ENCODE results near the gene NCF4.

The NCF4 gene

GRCh38 chr22:36864454-36865215, 3.8 kb downstream of the NCF4 start:
- no peak for DNase-seq (ENCODE audit: low read depth)

DNA sequence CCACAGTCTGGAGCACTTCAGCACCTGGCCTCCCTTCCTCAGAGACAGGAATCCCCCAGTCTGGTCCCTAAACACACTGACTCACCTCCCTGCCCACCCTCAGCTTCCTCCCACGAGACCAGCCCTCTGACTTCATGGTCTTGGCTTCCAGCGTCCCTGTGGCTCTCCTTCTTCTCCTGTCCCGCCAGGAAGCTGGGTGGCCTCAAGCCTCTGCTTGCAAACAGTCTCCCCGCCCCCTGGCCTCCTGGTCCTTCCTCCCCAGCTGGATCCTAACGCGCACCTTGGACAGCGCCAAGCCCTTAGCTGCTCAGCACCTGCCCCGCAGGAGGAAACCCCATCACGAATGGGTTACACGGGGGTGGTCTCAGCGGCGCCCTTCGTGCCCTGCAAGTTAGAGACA, 4.5 kb downstream of the NCF4 start:
- DNase-seq (ENCODE audit: low read depth), result no peak

- DNase-seq (ENCODE audit: low read depth), result no peak
Measured at GRCh38 chr22:36867695-36868094, 6.9 kb downstream of the NCF4 start.

- no peak for DNase-seq (ENCODE audit: low read depth)
Measured at GRCh38 chr22:36868546-36869181, 7.9 kb downstream of the NCF4 start.

DNA sequence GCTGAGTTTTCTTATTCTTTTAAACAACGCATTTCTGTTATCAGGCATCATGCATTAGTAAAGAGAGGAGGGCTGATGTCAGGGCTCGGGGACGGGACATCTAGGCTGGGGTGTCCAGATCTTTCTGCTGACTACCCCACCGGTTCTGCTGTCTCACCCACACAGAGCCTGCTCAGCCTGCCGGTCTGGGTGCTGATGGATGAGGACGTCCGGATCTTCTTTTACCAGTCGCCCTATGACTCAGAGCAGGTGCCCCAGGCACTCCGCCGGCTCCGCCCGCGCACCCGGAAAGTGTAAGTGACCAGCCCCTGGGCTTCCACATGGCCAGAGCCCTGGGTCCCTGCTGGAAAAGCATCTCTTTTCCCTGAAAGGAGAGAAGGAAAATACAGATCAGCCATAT, 9.4 kb downstream of the NCF4 start:
- DNase-seq (ENCODE audit: low read depth), result no peak

- no peak for DNase-seq (ENCODE audit: low read depth)
Measured at GRCh38 chr22:36871669-36872081, 10.9 kb downstream of the NCF4 start.

DNA sequence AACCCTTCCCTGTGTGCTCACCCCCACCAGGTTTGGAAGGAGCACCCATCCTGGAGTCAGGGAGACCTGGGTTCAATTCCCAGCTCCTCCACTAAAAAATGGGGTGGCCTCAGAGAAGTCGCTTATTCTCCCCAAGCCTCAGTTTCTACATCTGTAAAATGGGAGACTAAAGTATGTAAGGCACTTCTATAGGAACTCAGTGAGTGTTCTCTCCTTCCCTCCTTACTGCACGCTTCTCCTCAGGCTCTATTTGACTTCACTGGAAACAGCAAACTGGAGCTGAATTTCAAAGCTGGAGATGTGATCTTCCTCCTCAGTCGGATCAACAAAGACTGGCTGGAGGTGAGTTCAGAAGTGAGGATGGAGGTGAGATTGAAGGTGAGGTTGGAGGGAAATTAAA, 11.3 kb downstream of the NCF4 start:
- DNase-seq (ENCODE audit: low read depth), result no peak

GRCh38 chr22:36872866-36873498, 12.2 kb downstream of the NCF4 start:
- no peak for DNase-seq (ENCODE audit: low read depth)

GRCh38 chr22:36873614-36874308, 13.0 kb downstream of the NCF4 start:
- no peak for DNase-seq (ENCODE audit: low read depth)

DNA sequence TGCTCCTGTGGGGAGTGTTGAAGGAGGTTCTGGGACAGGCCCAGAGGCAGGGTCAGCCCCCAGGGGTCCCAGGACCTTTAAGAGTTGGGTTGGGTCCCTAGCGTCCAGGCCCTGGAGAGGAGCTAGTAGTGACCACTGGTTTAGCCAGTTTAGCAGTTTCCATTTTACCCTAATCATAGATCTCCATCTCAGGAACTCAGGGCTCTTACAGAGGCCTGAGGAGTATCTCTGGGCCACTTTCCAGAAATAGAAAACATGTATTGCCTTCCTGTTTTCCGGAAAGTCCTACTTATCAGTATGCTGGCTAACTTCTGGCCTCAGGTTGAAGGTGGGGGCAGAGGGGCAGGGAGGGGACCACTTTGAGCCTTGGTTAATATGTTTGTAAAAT, 13.5 kb downstream of the NCF4 start:
- no peak for DNase-seq (ENCODE audit: low read depth)

DNA sequence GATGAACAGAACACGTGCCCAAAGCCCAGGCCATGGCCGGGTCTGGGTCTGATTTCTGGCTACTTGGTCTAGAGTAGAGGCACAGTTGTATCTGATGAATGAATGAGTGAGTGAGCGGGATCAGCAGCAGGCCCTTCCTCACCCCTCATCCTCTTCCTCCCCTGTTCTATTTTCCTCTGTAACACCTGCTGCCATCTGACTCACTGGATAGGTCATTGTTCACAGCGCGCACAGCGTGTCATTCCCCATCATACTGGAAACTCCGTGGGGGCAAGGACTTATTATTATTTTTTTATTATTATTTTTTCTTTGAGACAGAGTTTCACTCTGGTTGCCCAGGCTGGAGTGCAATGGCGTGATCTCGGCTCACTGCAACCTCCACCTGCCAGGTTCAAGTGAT, 13.9 kb downstream of the NCF4 start:
- no peak for DNase-seq (ENCODE audit: low read depth)

DNA sequence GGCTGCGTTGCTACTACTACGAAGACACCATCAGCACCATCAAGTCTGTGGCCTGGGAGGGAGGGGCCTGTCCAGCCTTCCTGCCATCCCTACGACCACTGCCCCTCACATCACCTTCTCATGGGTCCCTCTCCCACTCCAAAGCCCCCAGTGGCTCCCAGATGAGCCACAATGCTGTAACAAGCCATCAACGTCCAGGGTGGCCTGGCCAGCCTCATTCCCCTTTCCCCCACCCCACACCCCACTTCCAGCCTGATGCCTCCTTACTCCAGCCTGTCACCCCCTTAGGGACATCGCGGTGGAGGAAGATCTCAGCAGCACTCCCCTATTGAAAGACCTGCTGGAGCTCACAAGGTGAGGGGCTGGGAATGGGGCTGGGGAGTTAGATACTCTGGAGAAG, 14.9 kb downstream of the NCF4 start:
- DNase-seq (ENCODE audit: low read depth), result no peak

DNA sequence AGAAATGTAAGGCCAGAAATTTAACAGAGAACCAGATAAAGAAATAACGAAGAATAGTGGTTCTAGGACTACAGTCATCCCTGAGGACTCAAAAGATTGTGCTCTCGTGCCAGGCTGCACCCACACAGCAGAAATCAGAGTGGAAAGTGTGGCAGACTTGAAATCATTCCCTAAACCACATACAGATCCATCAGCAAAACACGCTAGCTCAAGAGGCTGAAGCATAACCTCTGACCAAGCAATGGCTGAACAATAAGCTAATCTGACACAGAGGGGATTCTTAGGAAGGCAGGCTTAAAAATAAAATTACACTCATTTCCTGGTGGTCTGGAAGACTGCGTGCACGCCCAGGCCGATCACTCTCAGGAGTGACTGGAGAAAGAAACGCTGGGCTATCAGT, 19.0 kb downstream of the NCF4 start:
- no peak for DNase-seq (ENCODE audit: low read depth)

DNA sequence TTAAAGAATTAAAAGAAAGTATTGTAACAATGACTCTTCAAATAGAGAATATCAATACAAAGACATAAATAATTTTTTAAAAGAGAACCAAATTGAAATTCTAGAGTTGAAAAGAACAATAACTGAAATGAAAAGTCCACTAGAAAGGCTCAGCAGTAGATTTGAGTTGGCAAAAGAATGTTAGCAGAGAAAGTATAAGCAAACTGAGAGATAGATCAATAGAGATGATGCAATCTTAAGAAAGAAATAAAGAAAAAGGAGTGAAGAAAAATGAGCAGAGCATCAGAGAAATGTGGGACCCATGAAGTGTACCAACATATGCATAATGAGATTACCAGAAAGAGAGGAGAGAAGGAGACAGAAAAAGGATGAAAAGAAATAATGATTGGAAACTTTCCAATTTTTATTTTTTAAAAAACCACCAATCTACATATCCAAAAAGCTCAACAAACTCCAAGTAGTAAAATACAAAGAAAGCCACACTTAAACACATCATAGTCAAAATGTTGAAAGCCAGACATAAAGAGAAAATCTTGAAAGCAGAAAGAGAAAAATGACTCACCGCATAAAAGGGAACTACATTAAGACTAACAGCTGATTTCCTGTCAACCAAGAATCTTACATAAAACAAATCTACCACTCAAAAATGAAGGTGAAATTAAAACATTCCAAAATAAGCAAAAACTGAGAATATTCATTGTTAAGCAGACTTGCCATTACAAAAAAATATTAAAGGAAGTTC, 20.9 kb downstream of the NCF4 start:
- DNase-seq (ENCODE audit: low read depth), result no peak

- DNase-seq (ENCODE audit: low read depth), result no peak
Measured at GRCh38 chr22:36884349-36885158, 23.7 kb downstream of the NCF4 start.

DNA sequence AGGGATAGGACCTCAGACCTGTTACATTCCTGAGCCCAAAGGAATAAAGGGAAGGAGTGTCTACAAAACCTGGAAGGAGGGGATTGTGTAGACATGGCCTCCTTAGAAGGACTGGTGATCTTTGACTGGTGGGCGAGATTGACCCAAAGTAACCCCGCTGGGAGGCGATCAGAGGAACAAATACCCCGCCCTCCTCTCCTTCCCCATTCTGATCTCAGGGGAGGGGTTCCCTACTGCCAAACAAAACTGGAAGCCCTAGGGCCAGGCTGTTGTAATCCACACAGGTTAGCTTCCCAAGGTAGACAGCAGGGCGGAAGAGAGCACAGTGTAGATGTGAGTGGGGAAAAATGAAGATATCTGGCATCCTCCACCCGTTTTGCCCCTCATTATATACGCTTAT, 24.7 kb downstream of the NCF4 start:
- DNase-seq (ENCODE audit: low read depth), result no peak

GRCh38 chr22:36886016-36886415, 25.2 kb downstream of the NCF4 start:
- DNase-seq (ENCODE audit: low read depth), result no peak

GRCh38 chr22:36887162-36887561, 26.4 kb downstream of the NCF4 start:
- DNase-seq (ENCODE audit: low read depth), result no peak

DNA sequence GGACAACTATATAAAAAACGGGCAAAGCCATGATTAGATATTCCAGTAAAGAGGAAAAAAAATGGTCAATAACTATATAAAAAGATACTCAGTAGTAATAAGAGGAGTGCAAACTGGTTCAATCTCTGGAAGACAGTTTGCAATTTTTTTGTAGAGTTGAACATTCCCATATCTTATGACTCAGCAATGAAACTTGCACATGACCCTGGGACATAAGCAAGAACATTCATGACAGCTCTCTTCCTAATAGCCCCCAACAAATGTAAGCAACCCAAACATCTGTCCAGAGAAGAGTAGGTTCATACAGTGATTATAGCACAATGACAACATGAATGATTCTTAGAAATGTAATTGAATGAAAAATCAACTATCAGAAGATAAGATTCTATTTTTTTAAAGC, 30.8 kb downstream of the NCF4 start:
- no peak for DNase-seq (ENCODE audit: low read depth)

- no peak for DNase-seq (ENCODE audit: low read depth)
Measured at GRCh38 chr22:36892292-36892691, 31.5 kb downstream of the NCF4 start.

- no peak for DNase-seq (ENCODE audit: low read depth)
Measured at GRCh38 chr22:36893262-36893661, 32.5 kb downstream of the NCF4 start.

All from activated T-helper 1 cell treated with Interleukin-2 at 50 U/mL for 16 hours (primary cell).